ENCODE data around the gene TUT7. TPM values are rescaled to one million over a fixed set of nuclear protein-coding genes. Genes with fewer than 3 reads are reported as not detected.
"Not testable (repeated sequence)": the region's sequence is repeated elsewhere in the genome, so short reads cannot be mapped to it uniquely, and the experiment has no call there.

TUT7 gene
- total and polyA plus RNA-seq, 4 donors, result 15.5 to 47.7 (median 26.2) TPM

- Histone ChIP-seq H3K4me1 (ENCODE audit: control insufficient read depth in 5 of 5, insufficient read depth in 5 of 5, low read length in 5 of 5) (peaks cover 0 to 1% (median 0%) of the 10 kb centered on the region in 5 donors), H3K9ac (ENCODE audit: insufficient read depth in 1 of 2, low read length in 2 of 2) (no peak overlapping the region), H3K27me3 (ENCODE audit: control insufficient read depth in 3 of 3, insufficient read depth in 3 of 3, low read length in 2 of 3) (no peaks in the 10 kb centered on the region), H3K4me3 (no peak overlapping the region), H3K27ac (ENCODE audit: low read depth in 1 of 2, low read length in 1 of 2) (no peak overlapping the region), H3K9me3 (ENCODE audit: control insufficient read depth in 4 of 4, insufficient read depth in 3 of 4, low read length in 3 of 4) (no peaks in the 10 kb centered on the region), H3K36me3 (ENCODE audit: control insufficient read depth in 4 of 4, insufficient read depth in 4 of 4, low read length in 4 of 4) (peaks cover 36 to 63% (median 56%) of the 10 kb centered on the region in 4 donors)
- WGBS, 2 donors, result 66 to 73% methylated on average over 8 of the region's 8 CpGs
- ATAC-seq (ENCODE audit: insufficient read depth, low FRiP score) (no peak), DNase-seq (no peak)
- TF ChIP-seq CTCF (IDR thresholded peaks at IDR 0.05; ENCODE audit: control extremely low read depth, extremely low read depth), result no peak
Observed at GRCh38 chr9:86322973-86323644, 31.1 kb downstream of the TUT7 start.

GRCh38 chr9:86321373-86321772 lies 32.8 kb downstream of the TUT7 start:
- WGBS, 2 donors, result 76 to 78% methylated on average over 5 of the region's 5 CpGs
- Histone ChIP-seq H3K4me3 (no peak overlapping the region), H3K9me3 (ENCODE audit: control insufficient read depth in 4 of 4, insufficient read depth in 3 of 4, low read length in 3 of 4) (no peaks in the 10 kb centered on the region), H3K9ac (ENCODE audit: insufficient read depth in 1 of 2, low read length in 2 of 2) (no peak overlapping the region), H3K4me1 (ENCODE audit: control insufficient read depth in 5 of 5, insufficient read depth in 5 of 5, low read length in 5 of 5) (no peaks in the 10 kb centered on the region), H3K36me3 (ENCODE audit: control insufficient read depth in 4 of 4, insufficient read depth in 4 of 4, low read length in 4 of 4) (peaks cover 31 to 62% (median 54%) of the 10 kb centered on the region in 4 donors), H3K27me3 (ENCODE audit: control insufficient read depth in 3 of 3, insufficient read depth in 3 of 3, low read length in 2 of 3) (no peaks in the 10 kb centered on the region), H3K27ac (ENCODE audit: low read depth in 1 of 2, low read length in 1 of 2) (no peak overlapping the region)
- ATAC-seq (ENCODE audit: insufficient read depth, low FRiP score), result no peak
- TF ChIP-seq CTCF (IDR thresholded peaks at IDR 0.05; ENCODE audit: control extremely low read depth, extremely low read depth), result no peak
- no peak for DNase-seq

GRCh38 chr9:86318187-86318586 lies 36.0 kb downstream of the TUT7 start:
- no peaks in the 10 kb centered on the region for H3K27me3 ChIP-seq (ENCODE audit: control insufficient read depth in 3 of 3, insufficient read depth in 3 of 3, low read length in 2 of 3)
- no peak overlapping the region for H3K9ac ChIP-seq (ENCODE audit: insufficient read depth in 1 of 2, low read length in 2 of 2)
- 96 to 97% methylated on average over 4 of the region's 4 CpGs for WGBS, 2 donors
- no peak for DNase-seq
- peaks cover 25 to 57% (median 52%) of the 10 kb centered on the region in 4 donors for H3K36me3 ChIP-seq (ENCODE audit: control insufficient read depth in 4 of 4, insufficient read depth in 4 of 4, low read length in 4 of 4)
- no peak overlapping the region for H3K27ac ChIP-seq (ENCODE audit: low read depth in 1 of 2, low read length in 1 of 2)
- TF ChIP-seq CTCF (IDR thresholded peaks at IDR 0.05; ENCODE audit: control extremely low read depth, extremely low read depth), result no peak
- H3K4me1 ChIP-seq (ENCODE audit: control insufficient read depth in 5 of 5, insufficient read depth in 5 of 5, low read length in 5 of 5), result no peaks in the 10 kb centered on the region
- ATAC-seq (ENCODE audit: insufficient read depth, low FRiP score), result no peak
- no peaks in the 10 kb centered on the region for H3K9me3 ChIP-seq (ENCODE audit: control insufficient read depth in 4 of 4, insufficient read depth in 3 of 4, low read length in 3 of 4)
- no peak overlapping the region for H3K4me3 ChIP-seq

- no peak for TF ChIP-seq CTCF (IDR thresholded peaks at IDR 0.05; ENCODE audit: control extremely low read depth, extremely low read depth)
- 50 to 64% methylated on average over 2 of the region's 2 CpGs for WGBS, 2 donors
- Histone ChIP-seq H3K4me3 (no peak overlapping the region), H3K27me3 (ENCODE audit: control insufficient read depth in 3 of 3, insufficient read depth in 3 of 3, low read length in 2 of 3) (no peaks in the 10 kb centered on the region), H3K27ac (ENCODE audit: low read depth in 1 of 2, low read length in 1 of 2) (no peak overlapping the region), H3K4me1 (ENCODE audit: control insufficient read depth in 5 of 5, insufficient read depth in 5 of 5, low read length in 5 of 5) (no peaks in the 10 kb centered on the region), H3K36me3 (ENCODE audit: control insufficient read depth in 4 of 4, insufficient read depth in 4 of 4, low read length in 4 of 4) (peaks cover 17 to 52% (median 42%) of the 10 kb centered on the region in 4 donors), H3K9me3 (ENCODE audit: control insufficient read depth in 4 of 4, insufficient read depth in 3 of 4, low read length in 3 of 4) (no peaks in the 10 kb centered on the region), H3K9ac (ENCODE audit: insufficient read depth in 1 of 2, low read length in 2 of 2) (no peak overlapping the region)
- ATAC-seq (ENCODE audit: insufficient read depth, low FRiP score) (no peak), DNase-seq (no peak)
Observed at GRCh38 chr9:86315078-86315477, 39.1 kb downstream of the TUT7 start.

- not testable (repeated sequence) for H3K27me3 ChIP-seq (ENCODE audit: control insufficient read depth in 3 of 3, insufficient read depth in 3 of 3, low read length in 2 of 3); DNase-seq; H3K27ac ChIP-seq (ENCODE audit: low read depth in 1 of 2, low read length in 1 of 2); H3K4me1 ChIP-seq (ENCODE audit: control insufficient read depth in 5 of 5, insufficient read depth in 5 of 5, low read length in 5 of 5); H3K9ac ChIP-seq (ENCODE audit: insufficient read depth in 1 of 2, low read length in 2 of 2); H3K4me3 ChIP-seq; ATAC-seq (ENCODE audit: insufficient read depth, low FRiP score); H3K9me3 ChIP-seq (ENCODE audit: control insufficient read depth in 4 of 4, insufficient read depth in 3 of 4, low read length in 3 of 4)
- WGBS, 2 donors, result 95% methylated on average over 2 of the region's 2 CpGs
- peaks cover 12 to 48% (median 46%) of the 10 kb centered on the region in 4 donors for H3K36me3 ChIP-seq (ENCODE audit: control insufficient read depth in 4 of 4, insufficient read depth in 4 of 4, low read length in 4 of 4)
Observed at GRCh38 chr9:86312959-86313358, 41.3 kb downstream of the TUT7 start.

Measured in lung (tissue), 12 donors.